Neutrophil (primary cell): Measurements from ENCODE around the gene CPE.
"Not testable (repeated sequence)": the region's sequence is repeated elsewhere in the genome, so short reads cannot be mapped to it uniquely, and the experiment has no call there.

Source experiments
- H3K27ac ChIP-seq: fragments of 200-600 bp; sonication (generic); 2 replicates; pipeline ENCODE4 v1.5.1; 2016; ENCODE audit warnings: mild to moderate bottlenecking, moderate library complexity
- H3K27me3 ChIP-seq: fragments of 200-600 bp; sonication (generic); 2 replicates; pipeline ENCODE4 v1.6.0; 2016; ENCODE audit warnings: mild to moderate bottlenecking
- H3K36me3 ChIP-seq: fragments of 200-600 bp; sonication (generic); 2 replicates; pipeline ENCODE4 v1.5.1; 2017
- H3K4me1 ChIP-seq, 2 experiments: fragments of 200-600 bp in 1 of 2; sonication (generic) in 1 of 2; 1 replicate in 1 of 2; 2 replicates in 1 of 2; pipeline versions ENCODE4 v1.5.1 to v1.6.1; 2013 to 2016; ENCODE audit warnings: low read depth in 1 of 2, low read length in 1 of 2, mild to moderate bottlenecking in 1 of 2, moderate library complexity in 1 of 2; ENCODE audit not compliant: control insufficient read depth in 1 of 2, insufficient read depth in 1 of 2
- H3K4me3 ChIP-seq, 2 experiments: fragments of 200-600 bp in 1 of 2; sonication (generic) in 1 of 2; 1 replicate in 1 of 2; 2 replicates in 1 of 2; pipeline ENCODE4 v1.5.1; 2013 to 2016; ENCODE audit warnings: low read depth in 1 of 2, low read length in 1 of 2, mild to moderate bottlenecking in 1 of 2, moderate library complexity in 1 of 2
- H3K9me3 ChIP-seq: fragments of 200-600 bp; sonication (generic); 2 replicates; pipeline ENCODE4 v1.5.1; 2016
- TF ChIP-seq, protein P1 (sequence below): fragments of 200-600 bp; sonication (generic); IDR thresholded peaks from 2 replicates; pipeline ENCODE4 v1.5.1; 2016; ENCODE audit warnings: antibody characterized with exemption

Gene CPE

DNA sequence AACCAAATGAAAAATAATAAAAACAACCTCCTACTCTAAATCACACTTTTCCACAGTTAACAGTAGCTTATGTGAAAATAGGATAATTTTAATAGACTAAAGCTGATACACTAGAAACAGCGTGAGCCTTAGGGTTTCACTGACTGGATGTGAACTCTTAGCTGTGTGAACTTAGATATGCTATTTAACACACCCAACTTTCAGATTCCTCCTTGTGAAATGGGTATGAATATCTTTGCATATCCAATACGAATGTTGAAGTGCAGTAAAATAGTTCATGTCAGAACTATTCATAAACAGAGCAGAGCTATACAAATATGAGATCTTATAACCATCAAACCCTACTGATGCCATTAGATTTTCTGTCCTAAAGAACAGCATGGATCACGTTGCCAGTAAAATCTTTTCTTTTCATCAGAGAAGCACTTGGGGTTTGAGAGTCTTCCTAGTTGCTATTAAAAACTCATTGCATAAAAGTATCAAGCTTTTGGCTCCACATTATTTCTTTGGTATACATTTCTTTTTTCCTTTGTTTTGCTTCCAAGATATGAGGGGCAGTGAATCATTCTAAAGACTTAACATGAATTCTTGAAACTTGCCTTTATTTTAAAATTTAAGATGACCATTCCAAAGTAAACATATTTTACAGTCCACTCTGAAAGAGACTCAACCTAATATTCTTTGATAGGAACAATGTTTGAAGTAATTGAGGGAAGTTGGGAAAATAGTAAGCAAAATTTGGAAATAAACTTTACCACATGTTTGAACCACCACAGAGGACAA, 102.4 kb downstream of the CPE start:
- Histone ChIP-seq H3K4me1 (no peaks in the 10 kb centered on the region), H3K27ac (no peak overlapping the region), H3K4me3 (no peak overlapping the region), H3K9me3 (no peaks in the 10 kb centered on the region), H3K36me3 (no peaks in the 10 kb centered on the region), H3K27me3 (peaks cover 6% of the 10 kb centered on the region)
- TF ChIP-seq, protein P1, sequence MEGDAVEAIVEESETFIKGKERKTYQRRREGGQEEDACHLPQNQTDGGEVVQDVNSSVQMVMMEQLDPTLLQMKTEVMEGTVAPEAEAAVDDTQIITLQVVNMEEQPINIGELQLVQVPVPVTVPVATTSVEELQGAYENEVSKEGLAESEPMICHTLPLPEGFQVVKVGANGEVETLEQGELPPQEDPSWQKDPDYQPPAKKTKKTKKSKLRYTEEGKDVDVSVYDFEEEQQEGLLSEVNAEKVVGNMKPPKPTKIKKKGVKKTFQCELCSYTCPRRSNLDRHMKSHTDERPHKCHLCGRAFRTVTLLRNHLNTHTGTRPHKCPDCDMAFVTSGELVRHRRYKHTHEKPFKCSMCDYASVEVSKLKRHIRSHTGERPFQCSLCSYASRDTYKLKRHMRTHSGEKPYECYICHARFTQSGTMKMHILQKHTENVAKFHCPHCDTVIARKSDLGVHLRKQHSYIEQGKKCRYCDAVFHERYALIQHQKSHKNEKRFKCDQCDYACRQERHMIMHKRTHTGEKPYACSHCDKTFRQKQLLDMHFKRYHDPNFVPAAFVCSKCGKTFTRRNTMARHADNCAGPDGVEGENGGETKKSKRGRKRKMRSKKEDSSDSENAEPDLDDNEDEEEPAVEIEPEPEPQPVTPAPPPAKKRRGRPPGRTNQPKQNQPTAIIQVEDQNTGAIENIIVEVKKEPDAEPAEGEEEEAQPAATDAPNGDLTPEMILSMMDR: no peak

GRCh38 chr4:165489786-165490185, 111.0 kb downstream of the CPE start:
- Histone ChIP-seq H3K9me3 (no peaks in the 10 kb centered on the region), H3K27me3 (peaks cover 53% of the 10 kb centered on the region), H3K36me3 (no peaks in the 10 kb centered on the region), H3K27ac (no peak overlapping the region), H3K4me1 (peaks cover 0 to 5% of the 10 kb centered on the region in 2 experiments), H3K4me3 (no peak overlapping the region)
- TF ChIP-seq, protein P1: no peak

- not testable (repeated sequence) for H3K9me3 ChIP-seq, H3K4me3 ChIP-seq, H3K36me3 ChIP-seq, H3K4me1 ChIP-seq, H3K27ac ChIP-seq
- H3K27me3 ChIP-seq: peaks cover 54% of the 10 kb centered on the region
Observed at GRCh38 chr4:165492583-165492982, 113.8 kb downstream of the CPE start.

GRCh38 chr4:165493359-165493758, 114.6 kb downstream of the CPE start:
- Histone ChIP-seq H3K27ac (no peak overlapping the region), H3K27me3 (peaks cover 51% of the 10 kb centered on the region), H3K36me3 (no peaks in the 10 kb centered on the region), H3K9me3 (no peaks in the 10 kb centered on the region), H3K4me3 (no peak overlapping the region), H3K4me1 (peaks cover 0 to 5% of the 10 kb centered on the region in 2 experiments)
- TF ChIP-seq, protein P1: peak; percentile 25

- H3K9me3 ChIP-seq: no peaks in the 10 kb centered on the region
- TF ChIP-seq, protein P1: no peak
- H3K36me3 ChIP-seq: no peaks in the 10 kb centered on the region
- H3K4me3 ChIP-seq: no peak overlapping the region
- no peak overlapping the region for H3K27ac ChIP-seq
- peaks cover 0 to 14% of the 10 kb centered on the region in 2 experiments for H3K4me1 ChIP-seq
- no peaks in the 10 kb centered on the region for H3K27me3 ChIP-seq
Observed at GRCh38 chr4:165502916-165503907, 124.4 kb downstream of the CPE start.
